ENCODE measurements around the gene CCDC187.

- TF ChIP-seq POLR2A (IDR thresholded peaks at IDR 0.05), result no peak
- TF ChIP-seq CTCF (IDR thresholded peaks at IDR 0.05), result no peak
Measured at GRCh38 chr9:136293476-136294077, 10.3 kb downstream of the CCDC187 start.
